Retina (tissue), 1 donor: ENCODE data around the gene KIF12.

Experiments used
- DNase-seq: peaks from one replicate; pipeline ENCODE4 v3.0.0-alpha.2; 2016

Gene KIF12

DNA sequence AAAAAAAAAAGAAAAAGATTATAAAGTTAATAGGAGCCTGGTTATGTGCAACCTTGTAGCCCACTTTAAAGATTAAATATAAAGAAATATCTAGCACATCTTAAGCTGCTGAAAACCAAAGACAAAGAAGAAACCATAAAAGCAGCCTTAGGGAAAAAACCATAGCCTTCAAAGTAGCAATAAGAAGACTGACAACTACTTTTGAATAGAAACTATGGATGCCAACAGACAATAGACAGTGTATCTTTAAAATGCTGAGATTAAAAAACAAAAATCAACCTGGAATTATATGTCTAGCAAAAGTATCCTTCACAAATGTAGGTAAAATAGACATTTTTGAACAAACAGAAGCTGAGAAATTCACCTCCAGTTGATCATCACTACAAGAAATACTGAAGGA is 3.4 kb upstream of the KIF12 start:
- no peak for DNase-seq

DNA sequence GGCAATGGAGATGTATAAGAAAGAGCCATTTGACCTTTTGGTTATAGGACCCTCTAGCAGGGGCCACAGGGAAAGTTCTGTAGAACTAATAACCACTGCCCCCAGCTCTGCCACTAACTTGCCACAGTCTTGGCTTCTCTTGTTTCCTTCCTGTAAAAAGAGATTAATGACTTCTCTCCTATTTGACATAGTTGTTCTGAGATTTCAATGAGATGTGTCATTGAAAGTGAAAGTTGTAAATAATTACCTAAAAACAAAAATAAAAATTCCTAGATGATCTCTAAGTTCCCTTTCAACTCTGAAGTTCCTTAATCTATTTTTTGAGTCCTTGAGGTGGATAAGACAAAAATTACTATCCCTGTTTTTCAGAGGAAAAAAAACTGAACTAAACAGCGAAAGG is 1.4 kb upstream of the KIF12 start:
- no peak for DNase-seq

DNA sequence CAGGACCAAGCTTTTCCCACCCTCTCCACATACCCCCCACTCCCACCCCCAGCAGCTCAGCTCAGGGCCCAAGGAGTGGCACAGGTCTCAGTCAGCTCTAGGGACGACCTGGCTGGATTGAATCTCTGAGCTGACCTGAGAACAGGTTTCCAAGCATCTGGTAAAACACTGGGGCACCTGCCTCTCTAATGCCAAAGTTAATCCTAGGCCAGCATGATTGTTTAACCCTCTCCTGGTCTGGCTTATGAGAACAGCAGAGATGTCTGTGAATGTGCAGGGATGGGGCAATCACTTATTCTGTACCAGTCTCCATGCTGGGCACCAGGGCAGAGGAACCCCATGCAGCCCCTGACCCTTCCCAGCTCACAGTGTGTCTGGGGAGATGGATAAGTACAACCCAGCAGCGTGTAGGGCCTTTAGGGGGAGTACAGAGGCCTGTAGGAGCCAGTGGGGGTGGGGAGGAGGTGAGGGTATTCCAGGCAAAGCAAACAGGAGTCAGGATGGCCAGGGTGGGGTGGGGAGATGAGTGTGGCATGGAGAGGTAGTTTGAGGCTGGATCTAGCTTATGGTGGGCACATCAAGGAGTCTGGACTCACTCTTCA is 678 bp upstream of the KIF12 start:
- no peak for DNase-seq

- DNase-seq = peak; percentile 53
Observed at GRCh38 chr9:114098021-114098935, 814 bp downstream of the KIF12 start.

GRCh38 chr9:114097613-114098020 is 1.5 kb downstream of the KIF12 start:
- DNase-seq = no peak

DNA sequence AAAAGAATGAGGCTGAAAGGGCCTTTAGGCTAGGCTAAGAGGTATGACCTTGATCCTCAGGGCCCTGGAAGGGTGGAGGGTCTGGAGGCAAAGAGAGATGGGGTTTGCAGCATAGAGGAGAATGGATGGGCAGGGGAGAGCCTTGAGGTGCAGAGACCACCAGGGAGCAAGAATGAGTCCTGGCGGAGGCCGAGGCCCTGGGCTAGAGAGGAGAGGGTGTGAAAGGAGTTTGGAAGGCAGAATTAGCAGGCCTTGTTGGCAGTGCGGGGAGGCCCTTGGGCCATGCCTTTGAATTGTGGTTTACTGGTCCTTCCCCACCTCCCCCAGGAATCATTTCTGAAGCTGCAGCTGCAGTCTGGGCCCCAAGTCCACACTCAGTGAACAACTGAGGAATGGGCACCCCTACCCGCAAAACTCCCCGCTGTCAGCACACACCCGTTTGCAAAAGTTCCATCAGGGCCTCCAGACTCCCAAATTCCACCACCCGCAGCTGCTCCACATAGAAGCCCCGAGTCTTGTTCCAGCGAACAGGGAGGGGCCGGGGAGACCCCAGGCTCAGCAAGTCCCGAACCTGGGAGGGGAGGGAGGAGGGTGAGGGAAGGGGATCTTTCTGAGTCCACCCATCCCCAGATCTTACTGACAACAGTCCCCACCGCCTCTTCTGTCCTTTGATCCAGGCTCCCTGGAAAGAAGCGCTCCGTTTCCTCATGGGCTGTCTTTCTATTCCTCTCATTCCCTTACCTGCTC is 2.1 kb downstream of the KIF12 start:
- no peak for DNase-seq

DNA sequence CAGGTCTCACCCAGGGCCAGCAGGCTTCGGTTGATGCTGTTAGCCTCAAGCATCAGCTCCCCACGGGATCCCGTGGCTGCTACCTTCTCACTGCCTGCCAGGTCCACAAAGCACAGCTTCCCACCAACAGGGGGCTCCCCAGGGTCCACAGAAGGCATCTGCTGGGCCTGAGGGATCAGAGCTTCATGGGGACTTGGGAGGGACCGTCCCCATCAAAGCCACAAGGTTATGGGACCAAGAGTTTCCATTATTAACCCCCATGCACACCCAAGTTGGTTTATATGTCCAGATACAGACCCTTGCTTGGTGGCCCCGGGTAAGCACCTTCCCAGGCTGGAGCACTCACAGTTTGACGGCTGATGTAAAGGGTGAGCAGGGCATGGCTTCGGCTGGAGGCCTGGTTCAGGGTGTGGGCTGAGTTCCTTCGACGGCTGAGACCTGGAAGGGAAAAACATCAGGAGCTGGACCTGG is 3.0 kb downstream of the KIF12 start:
- no peak for DNase-seq

DNA sequence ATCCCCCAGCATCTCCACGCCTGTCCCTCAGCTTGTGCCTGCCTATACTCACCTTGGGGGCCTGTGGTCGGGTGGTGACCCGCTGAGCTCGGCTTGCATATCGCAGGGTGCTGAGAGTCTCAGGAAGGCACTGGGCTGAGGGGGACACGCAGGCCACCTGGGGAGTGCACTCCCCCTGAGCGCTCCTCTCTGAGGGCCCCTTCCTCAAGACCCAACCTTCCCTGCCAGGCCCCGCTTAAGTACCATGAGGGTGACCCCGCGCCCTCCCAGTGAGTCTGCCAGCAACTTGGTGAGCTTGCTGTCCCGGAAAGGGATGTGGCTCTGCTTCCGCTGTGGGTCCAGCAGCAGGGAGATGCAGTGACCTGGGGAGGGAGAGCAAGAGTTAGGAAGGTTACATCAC is 4.1 kb downstream of the KIF12 start:
- no peak for DNase-seq

- no peak for DNase-seq
Observed at GRCh38 chr9:114093761-114094505, 5.2 kb downstream of the KIF12 start.

DNA sequence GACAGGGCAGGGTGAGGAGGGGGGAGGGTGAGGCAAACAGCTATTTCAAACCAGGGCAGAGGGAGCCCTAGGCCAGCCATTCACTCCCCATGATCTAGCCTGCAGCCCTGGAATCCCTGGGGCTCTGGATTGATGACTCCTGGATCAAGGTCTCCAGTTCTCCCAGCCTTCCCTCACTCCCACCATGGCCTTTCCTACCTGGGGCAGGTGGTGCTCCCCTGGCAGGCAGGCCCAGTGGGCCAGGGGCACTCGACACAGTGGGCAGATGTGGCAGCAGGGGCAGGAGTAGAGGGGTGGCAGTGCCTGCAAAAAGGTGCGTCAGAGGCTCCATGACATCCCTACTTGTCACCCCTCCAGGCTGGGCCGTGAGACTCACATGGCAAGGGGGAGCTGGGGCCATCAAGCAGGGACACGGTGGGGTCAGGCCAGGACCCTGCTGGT is 6.0 kb downstream of the KIF12 start:
- DNase-seq = no peak

GRCh38 chr9:114092336-114092735 is 6.8 kb downstream of the KIF12 start:
- no peak for DNase-seq

DNA sequence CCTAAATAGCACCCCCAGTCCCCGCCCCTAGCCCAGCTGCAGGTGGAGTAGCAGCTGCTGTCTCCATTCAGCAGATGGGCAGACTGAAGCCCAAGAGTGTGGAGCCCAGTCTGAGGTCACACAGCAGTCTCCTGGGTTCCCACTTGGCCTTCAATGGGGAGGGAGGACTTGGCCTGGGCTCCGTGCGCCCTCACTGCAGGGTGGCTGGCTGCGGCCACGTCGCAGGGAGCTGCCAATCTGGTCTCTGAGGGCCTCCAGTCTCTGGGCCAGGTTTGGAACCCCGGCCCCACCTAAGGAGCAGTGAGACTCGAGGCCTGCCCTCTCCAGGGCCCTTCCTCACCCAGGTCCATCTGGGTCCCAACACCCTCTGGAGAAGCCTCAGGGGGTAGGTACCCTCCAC is 7.4 kb downstream of the KIF12 start:
- DNase-seq = no peak

- no peak for DNase-seq
Observed at GRCh38 chr9:114090798-114091197, 8.3 kb downstream of the KIF12 start.

DNA sequence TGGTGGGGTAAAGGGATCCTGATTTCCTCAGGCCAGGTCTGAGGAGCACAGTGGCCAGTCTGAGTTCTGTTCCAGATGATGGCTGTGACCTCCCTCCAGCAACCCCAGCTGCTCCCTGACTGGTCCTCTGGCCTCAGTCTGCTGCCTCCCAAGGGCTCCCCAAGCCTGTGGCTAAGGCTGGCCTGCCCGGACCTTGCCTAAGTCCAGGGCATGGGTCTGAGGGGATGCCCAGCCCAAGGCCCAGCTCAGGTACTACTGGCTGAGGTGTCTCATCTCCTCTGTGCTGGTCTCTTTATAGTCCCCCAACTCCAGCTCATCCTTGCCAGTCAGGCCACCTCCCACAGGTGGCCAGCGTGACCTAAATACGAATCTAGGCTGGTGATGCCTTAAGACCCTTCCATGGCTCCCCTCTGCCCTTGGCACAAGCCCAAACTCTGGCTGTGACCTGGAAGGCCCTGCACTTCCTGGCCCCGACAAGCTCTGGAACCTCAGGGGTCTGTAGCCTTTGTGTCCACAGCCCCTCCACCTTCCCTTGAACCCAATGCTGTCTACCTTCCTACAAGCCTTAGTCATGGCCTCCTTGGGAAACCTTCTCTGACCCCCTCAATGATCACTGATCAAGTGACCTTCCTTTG is 9.8 kb downstream of the KIF12 start:
- DNase-seq = no peak

- no peak for DNase-seq
Observed at GRCh38 chr9:114088571-114089170, 10.4 kb downstream of the KIF12 start.

DNA sequence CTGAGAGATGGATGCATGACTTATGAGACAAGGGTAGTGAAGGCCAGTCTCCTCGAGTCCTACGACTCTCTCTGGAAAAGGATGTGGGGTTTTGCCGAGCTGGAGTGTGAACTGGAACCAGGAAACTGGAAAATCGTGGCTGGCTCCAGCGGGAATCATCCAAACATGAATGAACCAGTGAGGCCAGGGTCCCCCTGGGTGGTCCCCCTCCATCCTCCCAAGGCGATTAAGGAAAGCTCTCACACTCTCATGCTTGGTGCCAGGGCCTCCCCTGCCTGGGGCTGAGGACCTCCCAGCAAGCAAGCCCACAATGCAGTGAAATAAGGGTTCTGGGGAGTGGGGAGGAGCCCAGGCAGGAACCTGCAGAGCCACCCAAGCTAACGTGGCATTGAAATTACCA is 11.4 kb downstream of the KIF12 start:
- DNase-seq = no peak

DNA sequence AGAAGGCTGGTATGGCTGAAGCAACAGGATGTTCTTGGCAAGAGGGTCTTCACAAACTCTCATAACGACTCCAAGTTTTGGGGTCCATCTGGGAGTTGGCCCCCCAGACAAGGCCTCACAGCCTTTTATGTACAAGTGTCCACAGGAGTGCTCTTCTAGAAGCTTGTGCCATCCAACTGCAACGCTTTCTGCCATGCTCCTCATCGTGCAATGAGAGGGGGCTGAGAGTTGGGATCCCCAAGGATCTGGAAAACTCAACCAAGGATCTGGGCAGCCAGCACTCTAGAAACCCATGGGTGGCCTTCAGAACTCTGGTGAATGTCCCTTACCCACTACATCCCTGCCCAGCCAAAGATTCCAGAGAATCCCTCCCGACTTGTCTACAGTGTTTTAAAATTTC is 12.5 kb downstream of the KIF12 start:
- DNase-seq = no peak

GRCh38 chr9:114086009-114086408 is 13.1 kb downstream of the KIF12 start:
- no peak for DNase-seq

DNA sequence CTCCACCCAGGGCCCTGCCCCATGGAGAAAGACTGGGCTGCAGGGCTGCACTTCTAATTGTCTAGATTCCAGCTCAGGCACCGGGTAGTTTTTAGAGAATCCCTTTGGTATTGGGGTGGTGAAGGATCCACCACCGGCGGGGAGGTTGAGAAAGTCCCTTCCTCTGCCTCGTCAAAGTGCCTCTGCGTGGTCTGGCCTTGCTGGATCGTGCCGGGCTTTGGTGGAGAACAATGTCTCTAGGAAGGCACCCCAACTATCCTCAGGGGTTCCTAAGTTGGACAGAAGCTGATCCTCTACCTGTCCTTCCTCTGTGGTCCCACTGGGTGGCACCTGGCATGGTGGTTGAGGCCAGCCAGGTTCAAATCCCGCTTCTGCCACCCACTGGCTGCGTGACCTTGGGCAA is 13.7 kb downstream of the KIF12 start:
- DNase-seq = no peak

DNA sequence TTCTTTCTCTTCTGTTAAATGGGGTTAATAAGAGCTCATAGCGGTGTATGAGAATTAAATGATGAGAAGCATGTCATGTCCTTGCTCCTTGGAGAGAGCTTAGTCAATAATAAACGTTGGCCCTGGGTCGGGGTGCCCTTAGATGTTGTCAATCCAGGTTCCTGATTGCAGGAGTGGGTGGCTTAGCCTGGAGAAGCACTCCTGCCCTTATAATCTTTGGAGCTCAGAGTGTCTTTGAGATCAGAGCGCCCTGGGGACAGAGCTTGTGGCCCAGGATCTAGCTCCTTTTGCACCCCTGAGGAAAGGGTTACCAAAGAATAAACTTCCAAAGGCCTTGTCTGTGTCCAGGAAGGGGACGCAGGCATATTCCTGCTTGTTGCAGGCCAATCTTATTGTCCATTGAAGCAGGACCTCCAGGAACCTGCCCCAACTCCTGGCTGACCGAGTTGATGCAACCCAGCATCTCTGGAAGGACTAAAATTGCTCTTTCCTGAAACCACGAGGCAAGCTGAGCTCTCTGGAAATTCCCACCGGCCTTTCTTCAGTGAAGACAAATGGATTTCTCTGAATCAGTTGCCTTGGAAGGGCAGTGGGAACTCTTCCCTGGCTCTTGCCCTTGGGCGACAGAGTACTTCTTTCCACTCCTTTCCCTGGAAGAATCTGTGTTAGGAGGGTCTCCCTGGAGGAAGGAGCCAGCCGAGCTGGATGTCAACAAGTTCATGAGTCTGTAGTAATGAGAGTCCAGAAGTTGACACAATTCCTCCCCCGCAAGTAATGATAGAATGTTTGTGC is 14.6 kb downstream of the KIF12 start:
- no peak for DNase-seq

DNA sequence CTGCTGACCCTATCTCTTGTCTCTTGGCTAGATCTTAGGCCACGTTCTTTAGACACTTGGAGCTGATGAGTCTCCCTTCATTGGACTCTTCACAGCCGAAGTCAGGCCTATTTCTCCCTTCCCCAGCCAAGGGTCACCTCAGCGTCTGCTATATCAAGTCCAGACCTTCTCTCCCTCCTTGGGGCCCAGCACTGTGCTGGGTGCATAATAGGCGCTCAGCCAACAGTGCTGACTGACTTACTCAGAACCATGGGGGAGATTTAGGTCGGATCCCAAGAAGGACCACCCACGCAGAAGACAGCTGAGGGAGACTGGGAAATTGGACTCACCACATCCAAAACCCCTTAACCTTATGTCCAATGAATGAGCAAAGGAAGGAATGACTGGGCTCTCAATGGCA is 15.4 kb downstream of the KIF12 start:
- DNase-seq = no peak
